IPS DF 6.9 (cell line): Measurements from ENCODE around the gene AADAC.
"Not testable (repeated sequence)": the region's sequence is repeated elsewhere in the genome, so short reads cannot be mapped to it uniquely, and the experiment has no call there.

Source experiments
- DNase-seq: peaks from one replicate; pipeline ENCODE4 v3.0.0-alpha.2; 2013; ENCODE audit warnings: low read depth, low spot score
- H3K27ac ChIP-seq: one replicate; pipeline ENCODE4 v1.5.1; 2013; ENCODE audit warnings: low read length, control low read depth
- H3K27me3 ChIP-seq: 2 replicates; pipeline ENCODE4 v1.6.1; 2013; ENCODE audit warnings: mild to moderate bottlenecking, low read length; ENCODE audit not compliant: control insufficient read depth, insufficient read depth
- H3K36me3 ChIP-seq: 2 replicates; pipeline ENCODE4 v1.6.1; 2013; ENCODE audit warnings: low read length; ENCODE audit not compliant: control insufficient read depth, insufficient read depth
- H3K4me1 ChIP-seq: 2 replicates; pipeline ENCODE4 v1.6.1; 2013; ENCODE audit warnings: low read length; ENCODE audit not compliant: control insufficient read depth, insufficient read depth
- H3K4me3 ChIP-seq: 2 replicates; pipeline ENCODE4 v1.5.1; 2013; ENCODE audit warnings: mild to moderate bottlenecking, low read length
- H3K9me3 ChIP-seq: 2 replicates; pipeline ENCODE4 v1.6.1; 2013; ENCODE audit warnings: low read length, inconsistent platforms; ENCODE audit not compliant: control insufficient read depth, insufficient read depth
- WGBS: extraction: QIAGEN DNeasy Blood & Tissue Kit; methylation state at CpG from one replicate; pipeline ENCODE4 v1.1.7; 2013; ENCODE audit warnings: mixed read lengths, missing lambda C conversion rate; ENCODE audit not compliant: insufficient read length, insufficient coverage; 5-methylcytosine and 5-hydroxymethylcytosine counted together

AADAC gene

GRCh38 chr3:151775314-151776258, 38.3 kb upstream of the AADAC start:
- no peaks in the 10 kb centered on the region for H3K4me1 ChIP-seq
- no peak overlapping the region for H3K27ac ChIP-seq
- no peak overlapping the region for H3K4me3 ChIP-seq
- H3K9me3 ChIP-seq: no peaks in the 10 kb centered on the region
- no peaks in the 10 kb centered on the region for H3K27me3 ChIP-seq
- no peak for DNase-seq
- WGBS: no CpG with 5 or more reads among the region's 4 CpGs
- H3K36me3 ChIP-seq: no peaks in the 10 kb centered on the region

DNA sequence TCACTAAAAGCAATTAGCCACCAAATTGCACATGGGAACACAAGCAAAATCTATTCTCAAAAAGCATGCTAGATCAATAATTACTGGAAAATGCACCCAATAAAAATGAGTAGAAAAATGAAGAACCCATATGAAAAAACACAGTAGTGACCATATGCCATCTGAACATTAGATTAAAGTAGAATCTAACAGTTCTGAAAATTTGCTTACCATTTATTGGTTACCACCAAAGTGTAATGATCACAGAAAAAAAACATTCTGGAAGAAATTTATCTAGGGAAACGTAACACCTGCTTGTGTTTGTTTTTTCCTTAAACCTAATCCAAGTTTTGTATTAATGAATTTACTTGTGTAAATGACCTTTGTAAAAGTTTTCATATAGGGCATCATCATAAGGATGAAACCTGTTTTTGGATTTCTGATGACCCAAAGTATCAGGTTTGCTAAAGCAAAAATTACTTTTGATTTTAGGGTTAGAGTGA, 37.6 kb upstream of the AADAC start:
- no peak overlapping the region for H3K4me3 ChIP-seq
- H3K36me3 ChIP-seq: no peaks in the 10 kb centered on the region
- no peak overlapping the region for H3K27ac ChIP-seq
- H3K9me3 ChIP-seq: no peaks in the 10 kb centered on the region
- no CpG with 5 or more reads among the region's 1 CpG for WGBS
- H3K27me3 ChIP-seq: no peaks in the 10 kb centered on the region
- no peaks in the 10 kb centered on the region for H3K4me1 ChIP-seq
- no peak for DNase-seq

DNA sequence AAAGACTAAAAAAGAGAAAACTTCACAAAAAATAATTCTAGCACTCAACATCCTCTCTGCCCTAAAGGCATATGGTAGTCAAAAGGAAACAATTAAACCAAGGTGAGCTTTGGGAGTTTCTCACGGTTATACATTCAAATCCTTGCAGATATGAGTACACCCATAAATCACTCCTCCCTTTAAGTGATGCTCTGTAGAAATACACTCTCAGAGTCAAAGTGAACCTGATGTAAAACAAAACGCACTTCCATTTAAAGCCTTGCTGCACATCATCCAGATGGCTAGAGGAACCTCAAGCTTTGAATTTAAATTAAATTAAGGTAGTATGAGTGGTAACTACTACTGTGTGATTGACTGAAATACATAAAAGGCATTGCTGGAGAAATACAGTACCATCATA, 36.0 kb upstream of the AADAC start:
- no peaks in the 10 kb centered on the region for H3K27me3 ChIP-seq
- H3K4me3 ChIP-seq: no peak overlapping the region
- DNase-seq: no peak
- no peaks in the 10 kb centered on the region for H3K36me3 ChIP-seq
- no peak overlapping the region for H3K27ac ChIP-seq
- no peaks in the 10 kb centered on the region for H3K4me1 ChIP-seq
- WGBS: no CpG with 5 or more reads among the region's 2 CpGs
- H3K9me3 ChIP-seq: no peaks in the 10 kb centered on the region

GRCh38 chr3:151787626-151788025, 26.3 kb upstream of the AADAC start:
- H3K27ac ChIP-seq: no peak overlapping the region
- no peaks in the 10 kb centered on the region for H3K9me3 ChIP-seq
- H3K4me3 ChIP-seq: no peak overlapping the region
- DNase-seq: no peak
- no peaks in the 10 kb centered on the region for H3K27me3 ChIP-seq
- H3K36me3 ChIP-seq: no peaks in the 10 kb centered on the region
- no peaks in the 10 kb centered on the region for H3K4me1 ChIP-seq

- Histone ChIP-seq H3K27me3 (no peaks in the 10 kb centered on the region), H3K36me3 (no peaks in the 10 kb centered on the region), H3K4me1 (no peaks in the 10 kb centered on the region), H3K4me3 (no peak overlapping the region), H3K9me3 (no peaks in the 10 kb centered on the region), H3K27ac (no peak overlapping the region)
- no peak for DNase-seq
- no CpG with 5 or more reads among the region's 2 CpGs for WGBS
These were observed 25.5 kb upstream of the AADAC start for GRCh38 chr3:151788401-151788800.

DNA sequence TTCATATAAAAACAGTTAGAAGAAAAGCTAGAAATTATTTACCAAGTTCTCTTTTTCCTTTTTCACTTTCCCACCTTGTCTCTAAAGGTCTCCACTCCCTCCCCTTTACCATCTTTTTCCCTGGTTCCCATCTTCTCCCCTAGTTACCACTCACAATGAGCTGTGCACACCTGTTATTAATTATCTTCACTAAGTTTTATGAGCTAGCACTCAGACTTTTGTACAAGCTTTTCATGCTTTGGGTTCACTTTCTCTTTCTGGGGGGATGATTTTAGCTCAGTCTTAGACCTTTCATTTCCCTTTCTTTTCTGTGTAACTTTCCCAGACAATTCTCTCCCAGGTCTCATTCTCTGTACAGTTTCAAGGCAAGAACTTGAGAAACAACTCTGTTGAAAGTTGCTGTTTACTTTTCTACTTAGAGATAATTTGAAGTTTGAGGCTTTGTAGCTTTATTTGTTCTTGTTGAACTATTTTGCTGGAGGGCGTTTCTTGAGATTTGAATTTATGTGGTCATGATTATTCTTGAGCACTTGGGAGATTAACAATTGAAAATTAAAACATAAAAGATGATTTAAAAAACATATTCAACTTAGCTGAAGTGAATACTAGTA, 24.0 kb upstream of the AADAC start:
- Histone ChIP-seq H3K4me3 (no peak overlapping the region), H3K27ac (no peak overlapping the region), H3K9me3 (no peaks in the 10 kb centered on the region), H3K4me1 (no peaks in the 10 kb centered on the region), H3K27me3 (no peaks in the 10 kb centered on the region), H3K36me3 (no peaks in the 10 kb centered on the region)
- no peak for DNase-seq
- no CpG with 5 or more reads among the region's 1 CpG for whole genome bisulfite sequencing

DNA sequence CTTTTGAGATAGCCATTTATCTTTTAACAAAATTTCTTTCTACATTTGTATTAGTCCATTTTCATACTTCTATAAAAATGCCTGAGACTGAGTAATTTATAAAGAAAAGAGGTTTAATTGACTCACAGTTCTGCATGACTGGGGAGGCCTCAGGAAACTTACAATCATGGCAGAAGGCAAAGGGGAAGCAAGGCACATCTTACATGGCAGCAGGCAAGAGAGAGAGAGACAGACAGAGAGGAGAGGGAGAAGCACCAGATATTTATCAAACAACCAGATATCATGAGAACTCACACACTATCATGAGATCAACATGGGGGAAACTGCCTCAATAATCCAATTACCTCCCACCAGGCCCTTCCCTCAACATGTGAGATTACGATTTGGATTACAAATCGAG, 23.2 kb upstream of the AADAC start:
- H3K36me3 ChIP-seq, H3K4me1 ChIP-seq, DNase-seq, H3K9me3 ChIP-seq, H3K4me3 ChIP-seq, H3K27ac ChIP-seq, H3K27me3 ChIP-seq: not testable (repeated sequence)
- no CpG with 5 or more reads among the region's 2 CpGs for WGBS

DNA sequence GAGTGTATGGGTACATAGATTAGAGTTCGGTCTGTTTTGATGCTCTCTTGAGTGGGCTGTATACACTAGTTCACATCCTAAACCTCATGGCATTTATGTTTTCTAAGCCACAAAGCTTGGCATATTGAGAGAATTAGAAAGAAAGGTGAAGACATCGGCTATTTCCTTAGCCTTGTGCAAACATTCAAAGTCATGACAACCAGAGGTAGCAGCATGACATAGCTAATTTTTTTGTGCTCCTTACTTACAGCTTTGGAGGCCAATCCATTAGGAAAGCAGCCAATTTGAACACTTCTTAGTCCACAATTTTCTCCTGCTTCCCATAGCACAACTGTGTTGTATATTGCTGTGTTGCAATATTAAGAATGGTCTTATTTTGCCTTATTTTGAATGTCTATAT, 21.5 kb upstream of the AADAC start:
- WGBS: no CpG with 5 or more reads among the region's 2 CpGs
- Histone ChIP-seq H3K4me3 (no peak overlapping the region), H3K27me3 (no peaks in the 10 kb centered on the region), H3K27ac (no peak overlapping the region), H3K9me3 (no peaks in the 10 kb centered on the region), H3K4me1 (no peaks in the 10 kb centered on the region), H3K36me3 (no peaks in the 10 kb centered on the region)
- DNase-seq: no peak

GRCh38 chr3:151793636-151794035, 20.3 kb upstream of the AADAC start:
- H3K9me3 ChIP-seq: no peaks in the 10 kb centered on the region
- H3K4me1 ChIP-seq: no peaks in the 10 kb centered on the region
- H3K36me3 ChIP-seq: no peaks in the 10 kb centered on the region
- no peak overlapping the region for H3K4me3 ChIP-seq
- no CpG with 5 or more reads among the region's 2 CpGs for WGBS
- no peaks in the 10 kb centered on the region for H3K27me3 ChIP-seq
- no peak overlapping the region for H3K27ac ChIP-seq
- no peak for DNase-seq

DNA sequence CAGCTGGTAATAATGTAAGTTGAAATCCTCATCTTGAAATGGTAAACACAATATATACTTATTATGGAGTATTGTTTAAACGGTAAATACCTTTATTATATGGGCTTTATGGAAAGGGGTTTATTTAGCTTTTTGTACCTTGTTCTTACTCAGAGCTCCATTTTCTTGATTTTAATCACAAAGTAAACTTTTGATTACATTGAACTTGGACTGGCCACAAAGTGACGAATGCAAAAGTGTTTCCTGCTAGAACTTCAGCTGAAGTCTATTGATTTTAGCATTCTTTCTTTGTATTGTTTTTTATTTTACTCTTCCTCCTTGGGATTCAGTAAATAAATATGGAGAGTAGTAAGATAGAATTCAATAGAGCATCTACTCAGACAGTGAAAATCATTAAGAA, 19.8 kb upstream of the AADAC start:
- WGBS: no CpG with 5 or more reads among the region's 2 CpGs
- no peaks in the 10 kb centered on the region for H3K36me3 ChIP-seq
- DNase-seq: no peak
- no peak overlapping the region for H3K27ac ChIP-seq
- no peaks in the 10 kb centered on the region for H3K27me3 ChIP-seq
- no peaks in the 10 kb centered on the region for H3K9me3 ChIP-seq
- H3K4me3 ChIP-seq: no peak overlapping the region
- H3K4me1 ChIP-seq: no peaks in the 10 kb centered on the region
